Medulla oblongata (tissue), 1 donor: ENCODE measurements around the gene TRIM29.

Experiments used
- DNase-seq: peaks from one replicate; pipeline ENCODE4 v3.0.0-alpha.2; 2015; ENCODE audit errors: extremely low spot score

The TRIM29 gene

DNA sequence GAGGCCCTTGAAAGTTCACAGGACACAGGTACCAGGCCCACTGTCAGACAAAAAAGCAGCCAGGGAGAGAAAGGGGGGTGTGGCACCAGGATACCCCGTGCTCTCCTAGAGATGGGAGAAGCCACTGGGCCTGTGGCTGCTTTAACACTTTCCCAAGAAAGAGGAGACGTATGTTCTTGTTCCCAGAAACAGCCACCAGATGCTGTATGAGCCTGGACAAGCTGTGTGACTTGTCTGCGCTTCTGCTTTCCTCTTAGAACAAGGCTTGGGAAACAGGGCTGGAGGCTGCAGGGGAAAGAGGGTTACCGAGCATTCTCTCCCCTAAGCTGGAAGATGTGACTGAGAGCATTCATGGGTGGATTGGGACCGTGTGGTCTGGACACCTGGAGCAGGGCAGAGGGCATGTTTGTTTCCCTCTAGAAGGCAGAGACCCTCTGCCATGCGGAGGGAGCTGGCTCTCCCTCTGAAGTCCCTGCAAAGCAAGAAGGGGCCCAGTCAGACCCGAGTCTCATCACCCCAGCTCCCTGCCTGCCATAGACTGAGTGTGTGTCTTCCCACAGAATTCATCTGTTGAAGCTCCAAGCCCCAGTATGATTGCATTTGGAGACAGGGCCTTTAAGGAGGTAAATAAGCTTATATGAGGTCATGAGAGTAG lies 74.1 kb downstream of the TRIM29 start:
- no peak for DNase-seq

GRCh38 chr11:120062561-120062930 lies 75.4 kb downstream of the TRIM29 start:
- no peak for DNase-seq

- peak; percentile 73 for DNase-seq
These were observed 76.0 kb downstream of the TRIM29 start for GRCh38 chr11:120061761-120062560.
